GM12878 (cell line): ENCODE data around the gene B3GNT9. TPM values are rescaled to one million over a fixed set of nuclear protein-coding genes. Genes with fewer than 3 reads are reported as not detected.

ENCODE experiments used
- ATAC-seq: fragments of 200-7000 bp; cut with Tn5 transposase; 3 replicates; pipeline ENCODE4 v1.9.1; 2020; ENCODE audit warnings: mild to moderate bottlenecking, moderate library complexity
- BruUV-seq: library from RNA; stranded (reverse); fragments of 400-500 nt; replicated peaks from 2 replicates; lab custom pipeline; 2021; lab: Mats Ljungman, UMichigan
- CTCF ChIA-PET: fragments of 300-600 bp; sonication (Branson Sonifier 250); formaldehyde crosslinking; extraction: SDS; loops from one replicate; lab custom pipeline; 2021; ENCODE audit warnings: inconsistent platforms; lab: Yijun Ruan, JAX
- POLR2A ChIA-PET: fragments of 350-600 bp; formaldehyde crosslinking; extraction: SDS; loops from one replicate; lab custom pipeline; 2021; ENCODE audit warnings: inconsistent platforms; lab: Charles Lee
- RAD21 ChIA-PET: fragments of 300-600 bp; sonication (Branson Sonifier 250); formaldehyde crosslinking; loops from one replicate; lab custom pipeline; 2023; ENCODE audit warnings: antibody characterized with exemption; ENCODE audit not compliant: unreplicated experiment; lab: Charles Lee
- SMC1A ChIA-PET: fragments of 300-600 bp; sonication (Branson Sonifier 250); formaldehyde crosslinking; loops from one replicate; lab custom pipeline; 2023; ENCODE audit not compliant: unreplicated experiment, uncharacterized antibody; lab: Charles Lee
- DNase-seq: peaks from one replicate; pipeline ENCODE4 v3.0.0-alpha.2; 2011; ENCODE audit warnings: low read depth, low spot score
- FAIRE-seq: peaks from 3 replicates; lab custom pipeline; 2011; peaks lifted over from hg19 to GRCh38; lab: Jason Lieb, UNC
- H2AFZ ChIP-seq: 2 replicates; pipeline ENCODE4 v1.6.0; 2011; ENCODE audit warnings: low read depth, low read length, control low read depth; ENCODE audit not compliant: control insufficient read depth
- H3K27ac ChIP-seq: 2 replicates; pipeline ENCODE4 v1.5.1; 2011; ENCODE audit warnings: control low read depth; ENCODE audit not compliant: control insufficient read depth, insufficient read depth
- H3K27me3 ChIP-seq, 2 experiments: replicated peaks in 1 of 2; 2 replicates each; pipeline versions ENCODE4 v1.6.0 to v1.6.1; 2011; ENCODE audit warnings: low read length in 1 of 2; ENCODE audit not compliant: control insufficient read depth in 2 of 2, insufficient read depth in 2 of 2
- H3K36me3 ChIP-seq, 2 experiments: 2 replicates each; pipeline ENCODE4 v1.5.1; 2011; ENCODE audit warnings: low read length in 1 of 2; ENCODE audit not compliant: control insufficient read depth in 2 of 2, insufficient read depth in 2 of 2
- H3K4me1 ChIP-seq: 2 replicates; pipeline ENCODE4 v1.6.1; 2011; ENCODE audit warnings: mild to moderate bottlenecking, low read length, moderate library complexity, mixed read lengths; ENCODE audit not compliant: control insufficient read depth, insufficient read depth
- H3K4me2 ChIP-seq: 2 replicates; pipeline ENCODE4 v1.6.0; 2011; ENCODE audit warnings: control low read depth; ENCODE audit not compliant: control insufficient read depth, insufficient read depth
- H3K4me3 ChIP-seq: fragments of 200-600 bp; sonication (generic); 2 replicates; pipeline ENCODE4 v1.5.1; 2016
- H3K79me2 ChIP-seq: 2 replicates; pipeline ENCODE4 v1.6.0; 2011; ENCODE audit warnings: low read length; ENCODE audit not compliant: control insufficient read depth, insufficient read depth
- H3K9ac ChIP-seq: 2 replicates; pipeline ENCODE4 v1.8.0; 2011; ENCODE audit warnings: low read length, control low read depth, mixed read lengths; ENCODE audit not compliant: control insufficient read depth, insufficient read depth
- H3K9me3 ChIP-seq: replicated peaks from 3 replicates; pipeline ENCODE4 v1.5.1; 2011; ENCODE audit warnings: mild to moderate bottlenecking, low read length; ENCODE audit not compliant: control insufficient read depth, insufficient read depth
- H4K20me1 ChIP-seq: 2 replicates; pipeline ENCODE4 v1.6.0; 2011; ENCODE audit not compliant: control insufficient read depth, insufficient read depth
- BHLHE40 ChIP-seq, 2 experiments: fragments of 450-650 bp in 1 of 2; IDR thresholded peaks; 2 replicates each; pipeline ENCODE4 v1.6.1; 2011 to 2017; ENCODE audit warnings: low read depth in 2 of 2, borderline replicate concordance in 1 of 2, improper control_type of control experiment in 1 of 2, low read length in 1 of 2, mild to moderate bottlenecking in 1 of 2
- CBFB ChIP-seq: IDR thresholded peaks from 2 replicates; pipeline ENCODE4 v1.6.1; 2016; ENCODE audit warnings: antibody characterized with exemption, low read depth
- CHD1 ChIP-seq: IDR thresholded peaks from 2 replicates; pipeline ENCODE4 v1.6.1; 2012; ENCODE audit warnings: low read depth, low read length, improper control_type of control experiment
- CREB1 ChIP-seq: IDR thresholded peaks from 2 replicates; pipeline ENCODE4 v1.6.1; 2012; ENCODE audit warnings: low read depth, mild to moderate bottlenecking, inconsistent platforms
- EGR1 ChIP-seq, 2 experiments: IDR thresholded peaks; 1 replicate in 1 of 2; 2 replicates in 1 of 2; pipeline ENCODE4 v1.6.1; 2011 to 2012; ENCODE audit warnings: low read depth in 2 of 2, low read length in 2 of 2, borderline replicate concordance in 1 of 2, mild to moderate bottlenecking in 1 of 2, moderate library complexity in 1 of 2
- ETV6 ChIP-seq, 2 experiments: fragments of 450-650 bp in 1 of 2; IDR thresholded peaks in 1 of 2; conservative IDR thresholded peaks in 1 of 2; 2 replicates each; pipeline ENCODE4 v1.6.1; 2014; ENCODE audit warnings: antibody characterized with exemption in 1 of 2, borderline replicate concordance in 1 of 2, low read depth in 1 of 2, mild to moderate bottlenecking in 1 of 2, moderate library complexity in 1 of 2
- FOXM1 ChIP-seq: IDR thresholded peaks from 2 replicates; pipeline ENCODE4 v1.6.1; 2012; ENCODE audit warnings: low read depth, mild to moderate bottlenecking, inconsistent platforms, low read length, moderate library complexity
- GATAD2B ChIP-seq: fragments of 450-650 bp; conservative IDR thresholded peaks from 2 replicates; pipeline ENCODE4 v1.6.1; 2017; ENCODE audit warnings: low read depth, mild to moderate bottlenecking, moderate library complexity
- IKZF1 ChIP-seq: fragments of 450-650 bp; conservative IDR thresholded peaks from 2 replicates; pipeline ENCODE4 v1.6.1; 2017; ENCODE audit warnings: antibody characterized with exemption, mild to moderate bottlenecking
- IKZF2 ChIP-seq, 2 experiments: fragments of 450-650 bp; IDR thresholded peaks; 2 replicates each; pipeline ENCODE4 v1.6.1; 2017; ENCODE audit warnings: mild to moderate bottlenecking in 2 of 2, moderate library complexity in 2 of 2
- MEF2A ChIP-seq: IDR thresholded peaks from 2 replicates; pipeline ENCODE4 v1.6.1; 2011; ENCODE audit warnings: low read depth, mild to moderate bottlenecking, low read length, moderate library complexity; ENCODE audit not compliant: insufficient read depth
- MTA2 ChIP-seq: fragments of 450-650 bp; IDR thresholded peaks from 2 replicates; pipeline ENCODE4 v1.6.1; 2016; ENCODE audit warnings: low read depth, mild to moderate bottlenecking, moderate library complexity
- RCOR1 ChIP-seq: conservative IDR thresholded peaks from 2 replicates; pipeline ENCODE4 v1.6.1; 2012; ENCODE audit warnings: low read depth, low read length, improper control_type of control experiment
- RUNX3 ChIP-seq: IDR thresholded peaks from 2 replicates; pipeline ENCODE4 v1.6.1; 2012; ENCODE audit warnings: low read length, inconsistent platforms
- SMARCA5 ChIP-seq: fragments of 450-650 bp; IDR thresholded peaks from 2 replicates; pipeline ENCODE4 v1.6.1; 2017; ENCODE audit warnings: mild to moderate bottlenecking
- SP1 ChIP-seq: IDR thresholded peaks from one replicate; pipeline ENCODE4 v1.6.1; 2011; ENCODE audit warnings: low read depth, low read length
- STAT1 ChIP-seq: fragments of 450-650 bp; conservative IDR thresholded peaks from 2 replicates; pipeline ENCODE4 v1.6.1; 2014; ENCODE audit warnings: antibody characterized with exemption, mild to moderate bottlenecking
- ZBTB33 ChIP-seq: fragments of 450-650 bp; IDR thresholded peaks from 2 replicates; pipeline ENCODE4 v1.6.1; 2017; ENCODE audit warnings: mild to moderate bottlenecking
- ZNF622 ChIP-seq: fragments of 450-650 bp; IDR thresholded peaks from 2 replicates; pipeline ENCODE4 v1.6.1; 2017; ENCODE audit warnings: mild to moderate bottlenecking, inconsistent platforms
- WGBS: methylation state at CpG from one replicate; pipeline ENCODE4 v1.1.6; 2016; ENCODE audit warnings: low lambda C conversion rate; ENCODE audit not compliant: insufficient replicate concordance, insufficient coverage; ENCODE audit errors: missing lambda C conversion rate; 5-methylcytosine and 5-hydroxymethylcytosine counted together
- in situ Hi-C: fragments of 300-500 bp; cut with MboI; formaldehyde crosslinking; loops from 9 replicates; pipeline ENCODE4 v1.14.3; 2018; ENCODE audit warnings: mixed read lengths
- intact Hi-C: fragments of 100-400 bp; cut with micrococcal nuclease; formaldehyde crosslinking; loops from one replicate; pipeline ENCODE4 v1.14.2; 2022; ENCODE audit not compliant: unreplicated experiment
- polyA plus RNA-seq, 11 experiments: library from polyadenylated mRNA; depleted of rRNA in 4 of 11; unstranded in 6 of 11; stranded (reverse) in 5 of 11; fragments of >200 nt; fragmentation: Nextera tagmentation in 4 of 11; fragmentation: Illumina TruSeq in 1 of 11; extraction: Ambion mirVana in 4 of 11; extraction: Trizol in 1 of 11; gene quantifications; 1 replicate in 1 of 11; 2 replicates in 10 of 11; pipeline versions ENCODE4 v1.2.1 to v1.2.3, GENCODE V29; 2011 to 2016; ENCODE audit warnings: inconsistent platforms in 2 of 11, missing spikeins in 2 of 11, low read depth in 1 of 11
- total RNA-seq, 4 experiments: library from RNA; depleted of rRNA in 3 of 4; stranded (reverse); fragments of >200 nt in 3 of 4; fragmentation: Illumina TruSeq in 1 of 4; extraction: Trizol in 1 of 4; gene quantifications; 2 replicates each; pipeline versions ENCODE4 v1.2.1 to v1.2.3, GENCODE V29; 2013 to 2021

Gene B3GNT9
- total and polyA plus RNA-seq, 10 of the 15 experiments (the other 5 are each of a cell fraction or from before 2014, with no cell fraction given) = 0.08 to 5.0 (median 1.9) TPM

DNA sequence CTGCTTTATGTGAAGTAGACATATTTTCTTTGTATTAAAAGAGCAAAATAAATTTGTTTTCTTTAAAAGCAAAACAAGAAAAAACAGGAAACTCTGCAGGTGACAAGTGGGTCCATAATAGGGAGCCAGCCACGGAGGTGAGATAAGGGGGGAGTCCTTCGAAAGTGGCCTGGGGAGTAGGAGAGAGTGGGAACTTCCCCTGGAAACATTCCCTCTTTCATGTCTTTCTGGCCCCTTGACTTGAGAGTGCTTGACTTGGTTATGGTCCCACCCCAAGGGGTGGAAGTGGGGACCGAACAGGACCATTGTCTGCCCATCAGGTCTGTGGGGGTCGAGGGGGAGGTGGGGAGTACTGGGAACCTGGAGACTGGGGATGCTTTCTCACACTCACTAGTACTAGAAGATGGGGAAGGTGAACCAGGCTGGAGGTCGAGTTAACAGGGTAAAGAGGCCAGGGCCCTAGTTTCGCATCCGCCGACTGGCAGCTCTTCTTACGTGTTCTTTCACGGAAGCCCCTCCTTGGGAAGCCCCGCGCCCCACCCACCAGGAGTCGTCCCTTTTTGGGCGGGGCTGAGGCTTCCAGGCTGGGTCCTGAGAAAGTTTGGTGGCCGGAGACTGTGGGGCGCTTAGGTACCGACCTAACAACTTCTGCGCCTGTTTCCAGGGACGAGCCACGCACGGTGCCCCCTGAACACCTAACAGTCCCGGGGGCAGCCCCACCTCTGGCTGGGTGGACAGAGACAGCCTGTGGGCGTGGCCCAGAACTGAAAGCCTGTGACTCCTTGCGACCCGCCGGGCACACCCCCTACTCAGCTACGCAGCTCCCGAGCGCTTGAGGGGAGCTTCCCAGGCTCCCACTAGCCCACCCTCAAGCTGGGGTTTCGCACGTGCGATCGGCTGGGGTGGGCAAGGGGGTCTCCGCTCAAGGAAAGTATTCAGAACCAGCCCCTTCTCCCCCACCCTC, 8.1 kb upstream of the B3GNT9 start:
- Histone ChIP-seq H2AFZ (peak overlapping the region; percentile 43; the same call in 1 of the 2 replicates), H3K9ac (peak overlapping the region; percentile 87), H3K27me3 (peaks cover 0 to 4% of the 10 kb centered on the region in 2 experiments; a peak in 1 of 4 replicates), H3K9me3 (no peaks in the 10 kb centered on the region; the same call in 2 of the 3 replicates), H3K79me2 (peaks cover 11% of the 10 kb centered on the region), H3K27ac (peak overlapping the region; percentile 89), H3K4me2 (peak overlapping the region; percentile 88), H3K36me3 (no peaks in the 10 kb centered on the region), H3K4me3 (peak overlapping the region; percentile 95), H3K4me1 (peaks cover 43% of the 10 kb centered on the region), H4K20me1 (peaks cover 10% of the 10 kb centered on the region; the same call in 1 of the 2 replicates)
- ChIA-PET POLR2A (interaction anchor here (0.6 to 8.2 kb wide), 15 partner anchors 8 to 355 kb away, joined by 3 to 137 read pairs (median 4); partner anchors contain the start of genes B3GNT9, FHOD1, NOL3 and PHAF1), CTCF (interaction anchor here (0.8 to 10.0 kb wide), 17 partner anchors 10 to 205 kb away, joined by 3 to 98 read pairs (median 7); partner anchors contain the start of genes CES3, NOL3 and TMEM208), SMC1A (interaction anchor here (0.7 to 5.2 kb wide), 9 partner anchors 11 to 146 kb away, joined by 3 to 48 read pairs (median 5); partner anchors contain the start of genes NOL3 and TMEM208), RAD21 (interaction anchor here (1.3 to 5.2 kb wide), 7 partner anchors 10 to 140 kb away, joined by 4 to 48 read pairs (median 8); partner anchors contain the start of gene NOL3)
- peak; percentile 99 for FAIRE-seq
- intact Hi-C loops (loop anchor here (5.0 kb wide), 2 partner anchors 57 to 503 kb away; partner anchors contain the start of genes ACD and PARD6A), in situ Hi-C loops (loop anchor here (10.0 kb wide), 1 partner anchor 184 kb away; no protein-coding TSS in a partner anchor)
- TSS peak; percentile 65 for BruUV-seq
- peak; percentile 71 for DNase-seq
- ATAC-seq = peak; percentile 56
- under 1% methylated on average over 34 of the region's 34 CpGs for WGBS
- TF ChIP-seq ZBTB33 (no peak), CHD1 (0 out of 2 replicates have a peak, but pooled peaks have one; percentile 47), ZNF622 (no peak), ETV6 (conservative IDR thresholded peaks at IDR 0.05 in 1 of 2, IDR thresholded peaks at IDR 0.05 in 1 of 2; ENCODE audit: borderline replicate concordance in 1 of 2, low read depth in 1 of 2) (no peak), EGR1 (IDR thresholded peaks at IDR 0.05; ENCODE audit: borderline replicate concordance in 1 of 2, low read depth in 2 of 2, low read length in 2 of 2) (peak in 1 of 2 experiments; percentile 38; a peak in 1 of 3 replicates), CBFB (peak; percentile 48; the same call in 1 of the 2 replicates), MEF2A (no peak), IKZF2 (IDR thresholded peaks at IDR 0.05) (peak in 1 of 2 experiments; percentile 56; a peak in 1 of 4 replicates), CREB1 (peak; percentile 63), RCOR1 (no peak), SP1 (peak; percentile 14), GATAD2B (0 out of 2 replicates have a peak, but pooled peaks have one; percentile 1), MTA2 (0 out of 2 replicates have a peak, but pooled peaks have one; percentile 32), SMARCA5 (0 out of 2 replicates have a peak, but pooled peaks have one; percentile 60), STAT1 (no peak), RUNX3 (0 out of 2 replicates have a peak, but pooled peaks have one; percentile 1), BHLHE40 (IDR thresholded peaks at IDR 0.05; ENCODE audit: borderline replicate concordance in 1 of 2, low read depth in 2 of 2, low read length in 1 of 2) (peak; percentile 58 to 72; a peak in 2 of 4 replicates), FOXM1 (no peak), IKZF1 (peak; percentile 39)
